OCI-LY1 (cell line): ENCODE measurements around the gene TMEM164.

ENCODE experiments used
- H2AFZ ChIP-seq: fragments of 200-600 bp; sonication (generic), shearing (Covaris generic); 2 replicates; pipeline ENCODE4 v1.6.0; 2014; ENCODE audit warnings: antibody characterized with exemption, mild to moderate bottlenecking, low read length
- H3F3A ChIP-seq: fragments of 200-600 bp; sonication (generic), shearing (Covaris generic); 2 replicates; pipeline ENCODE4 v1.6.0; 2014; ENCODE audit warnings: mild to moderate bottlenecking, antibody characterized with exemption, low read length, moderate library complexity; ENCODE audit not compliant: insufficient read depth
- H3K27ac ChIP-seq: fragments of 200-600 bp; sonication (generic); 2 replicates; pipeline ENCODE4 v1.5.1; 2014; ENCODE audit warnings: low read length, mixed run types, mild to moderate bottlenecking, low read depth; ENCODE audit not compliant: poor library complexity, severe bottlenecking
- H3K27me3 ChIP-seq: fragments of 200-600 bp; sonication (generic); 2 replicates; pipeline ENCODE4 v1.6.0; 2014; ENCODE audit warnings: antibody characterized with exemption, mild to moderate bottlenecking, low read length, moderate library complexity; ENCODE audit not compliant: insufficient read depth
- H3K36me3 ChIP-seq: fragments of 200-600 bp; sonication (generic); 2 replicates; pipeline ENCODE4 v1.6.1; 2014; ENCODE audit warnings: mild to moderate bottlenecking, antibody characterized with exemption, low read length, moderate library complexity, mixed read lengths; ENCODE audit not compliant: insufficient read depth
- H3K4me1 ChIP-seq: fragments of 200-600 bp; sonication (generic); 2 replicates; pipeline ENCODE4 v1.5.1; 2014; ENCODE audit warnings: mild to moderate bottlenecking, low read length, moderate library complexity; ENCODE audit not compliant: insufficient read depth, severe bottlenecking
- H3K4me2 ChIP-seq: fragments of 200-600 bp; sonication (generic), shearing (Covaris generic); 2 replicates; pipeline ENCODE4 v1.6.1; 2014; ENCODE audit warnings: low read length
- H3K4me3 ChIP-seq: fragments of 200-600 bp; sonication (generic); 2 replicates; pipeline ENCODE4 v1.5.1; 2014; ENCODE audit warnings: low read length, low read depth, mild to moderate bottlenecking, mixed read lengths; ENCODE audit not compliant: poor library complexity, severe bottlenecking
- H3K79me2 ChIP-seq: fragments of 200-600 bp; shearing (Covaris generic); 2 replicates; pipeline ENCODE4 v1.6.1; 2016; ENCODE audit warnings: mixed run types, low read length, mixed read lengths; ENCODE audit not compliant: insufficient read depth
- H3K9ac ChIP-seq: fragments of 200-600 bp; sonication (generic), shearing (Covaris generic); 2 replicates; pipeline ENCODE4 v1.6.1; 2014; ENCODE audit warnings: mild to moderate bottlenecking, low read length, mixed read lengths
- H3K9me2 ChIP-seq: fragments of 200-600 bp; sonication (generic), shearing (Covaris generic); 2 replicates; pipeline ENCODE4 v1.6.1; 2014; ENCODE audit warnings: low read depth, mild to moderate bottlenecking, low read length, mixed read lengths
- H3K9me3 ChIP-seq: fragments of 200-600 bp; shearing (Covaris generic); 2 replicates; pipeline ENCODE4 v1.6.1; 2014; ENCODE audit warnings: low read length, mixed read lengths
- H4K20me1 ChIP-seq: fragments of 200-600 bp; sonication (generic), shearing (Covaris generic); 2 replicates; pipeline ENCODE4 v1.6.0; 2016; ENCODE audit warnings: mild to moderate bottlenecking, low read length; ENCODE audit not compliant: insufficient read depth
- CTCF ChIP-seq: fragments of 200-600 bp; sonication (generic), shearing (Covaris generic); IDR thresholded peaks from 2 replicates; pipeline ENCODE4 v1.5.1; 2017; ENCODE audit warnings: mild to moderate bottlenecking, antibody characterized with exemption, low read length, moderate library complexity, mixed read lengths
- EZH2 ChIP-seq: fragments of 200-600 bp; sonication (generic), shearing (Covaris generic); IDR thresholded peaks from 2 replicates; pipeline ENCODE4 v1.8.0; 2017; ENCODE audit warnings: borderline replicate concordance, mixed run types, mild to moderate bottlenecking, antibody characterized with exemption, low read length, moderate library complexity, mixed read lengths

TMEM164 gene

GRCh38 chrX:110120025-110120424 lies 117.1 kb downstream of the TMEM164 start:
- Histone ChIP-seq H3K9me2 (no peaks in the 10 kb centered on the region), H3K4me3 (no peak overlapping the region), H3K79me2 (no peaks in the 10 kb centered on the region), H3F3A (no peaks in the 10 kb centered on the region), H3K9me3 (no peaks in the 10 kb centered on the region), H3K4me1 (no peaks in the 10 kb centered on the region), H2AFZ (no peak overlapping the region), H3K36me3 (no peaks in the 10 kb centered on the region), H3K27ac (no peak overlapping the region), H3K4me2 (no peak overlapping the region), H3K27me3 (no peaks in the 10 kb centered on the region), H3K9ac (no peak overlapping the region), H4K20me1 (no peaks in the 10 kb centered on the region)
- TF ChIP-seq EZH2 (no peak), CTCF (no peak)

GRCh38 chrX:110123331-110123782 lies 120.4 kb downstream of the TMEM164 start:
- H3K27me3 ChIP-seq, result no peaks in the 10 kb centered on the region
- no peak for TF ChIP-seq CTCF
- TF ChIP-seq EZH2, result no peak
- H2AFZ ChIP-seq, result no peak overlapping the region
- no peak overlapping the region for H3K9ac ChIP-seq
- H3K4me3 ChIP-seq, result no peak overlapping the region
- no peak overlapping the region for H3K4me2 ChIP-seq
- no peaks in the 10 kb centered on the region for H3F3A ChIP-seq
- H4K20me1 ChIP-seq, result no peaks in the 10 kb centered on the region
- H3K9me3 ChIP-seq, result no peaks in the 10 kb centered on the region
- no peaks in the 10 kb centered on the region for H3K4me1 ChIP-seq
- no peak overlapping the region for H3K27ac ChIP-seq
- no peaks in the 10 kb centered on the region for H3K36me3 ChIP-seq
- no peaks in the 10 kb centered on the region for H3K9me2 ChIP-seq
- no peaks in the 10 kb centered on the region for H3K79me2 ChIP-seq

GRCh38 chrX:110125446-110126162 lies 122.7 kb downstream of the TMEM164 start:
- Histone ChIP-seq H3K27me3 (no peaks in the 10 kb centered on the region), H3K4me1 (no peaks in the 10 kb centered on the region), H3K4me2 (no peak overlapping the region), H2AFZ (no peak overlapping the region), H3K4me3 (no peak overlapping the region), H3K9me2 (no peaks in the 10 kb centered on the region), H3K9ac (no peak overlapping the region), H3K27ac (no peak overlapping the region), H4K20me1 (no peaks in the 10 kb centered on the region), H3K79me2 (no peaks in the 10 kb centered on the region), H3K9me3 (no peaks in the 10 kb centered on the region), H3K36me3 (no peaks in the 10 kb centered on the region), H3F3A (no peaks in the 10 kb centered on the region)
- TF ChIP-seq CTCF (peak; percentile 22; the same call in 1 of the 2 replicates), EZH2 (no peak)
